H1 (cell line): ENCODE results near the gene CYP2C18. TPM values are rescaled to one million over a fixed set of nuclear protein-coding genes. Genes with fewer than 3 reads are reported as not detected.

Source experiments
- CHD1 ChIP-seq: IDR thresholded peaks from 2 replicates; pipeline ENCODE4 v1.6.1; 2012; ENCODE audit warnings: low read depth, low read length, improper control_type of control experiment
- EGR1 ChIP-seq: IDR thresholded peaks from 2 replicates; pipeline ENCODE4 v1.6.1; 2011; ENCODE audit warnings: low read depth, low read length, borderline replicate concordance
- GTF2F1 ChIP-seq: IDR thresholded peaks from 2 replicates; pipeline ENCODE4 v1.6.1; 2012; ENCODE audit warnings: low read depth, low read length, improper control_type of control experiment, borderline replicate concordance
- HDAC6 ChIP-seq: IDR thresholded peaks from one replicate; pipeline ENCODE4 v1.7.1; 2012; ENCODE audit warnings: low read depth, mild to moderate bottlenecking, inconsistent platforms, low read length, moderate library complexity
- polyA plus RNA-seq, 7 experiments: library from polyadenylated mRNA; depleted of rRNA in 3 of 7; stranded (reverse) in 5 of 7; unstranded in 2 of 7; fragments of >200 nt in 5 of 7; fragments of 200-250 nt in 2 of 7; gene quantifications; 1 replicate in 5 of 7; 2 replicates in 1 of 7; 4 replicates in 1 of 7; pipeline versions ENCODE4 v1.2.1 to v1.2.3, GENCODE V29; 2011 to 2013; ENCODE audit warnings: missing spikeins in 2 of 7, mixed read lengths in 2 of 7
- total RNA-seq: library from RNA; stranded (reverse); fragmentation: NEBNext Ultra II Directional; extraction: Animal tissue kit (Norgen Biotek cat#: 25700); gene quantifications from 2 replicates; pipeline ENCODE4 v1.2.1, GENCODE V29; 2021
- TF ChIP-seq, protein P1 (sequence below): fragments of 300-600 bp; sonication (generic); IDR thresholded peaks from 2 replicates; pipeline ENCODE4 v1.7.1; 2012; ENCODE audit warnings: low read length, moderate library complexity, mild to moderate bottlenecking, inconsistent platforms; ENCODE audit not compliant: insufficient replicate concordance

The CYP2C18 gene
- total and polyA plus RNA-seq, 2 of the 8 experiments (the other 6 are each of a cell fraction or from before 2014, with no cell fraction given) = 0.17 TPM; not detected in 1

DNA sequence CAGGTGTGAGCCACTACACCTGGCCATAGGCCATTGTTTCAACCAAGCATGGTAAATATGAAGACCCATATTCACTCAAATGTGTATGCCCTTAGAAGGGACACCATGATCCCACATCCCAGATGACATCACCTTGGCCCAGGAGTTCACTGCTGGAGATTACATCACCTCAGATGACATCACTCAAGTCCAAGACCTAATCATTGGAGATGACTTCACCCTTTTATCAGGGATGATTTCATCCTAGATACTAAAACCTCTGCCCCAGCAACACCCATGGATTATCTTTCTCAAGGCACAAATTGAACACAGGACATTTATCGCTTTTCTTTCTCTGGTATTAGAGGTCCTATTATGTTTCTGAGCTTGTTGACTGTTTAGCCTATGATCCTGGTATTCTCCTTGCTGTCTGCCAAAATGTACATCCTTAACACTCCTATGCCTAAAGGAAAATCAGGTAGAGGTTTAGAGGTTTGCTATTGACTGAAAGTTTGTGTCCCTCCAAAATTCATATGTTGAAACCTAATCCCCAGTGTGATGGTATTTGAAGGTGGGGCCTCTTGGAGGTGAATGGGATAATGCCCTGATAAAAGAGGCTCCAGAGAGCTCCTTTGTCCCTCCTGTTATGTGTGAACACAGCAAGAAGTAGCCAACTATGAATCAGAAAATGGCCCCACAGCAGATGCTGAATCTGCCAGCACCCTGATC, 9.8 kb upstream of the CYP2C18 start (continued):
- TF ChIP-seq, protein P1, sequence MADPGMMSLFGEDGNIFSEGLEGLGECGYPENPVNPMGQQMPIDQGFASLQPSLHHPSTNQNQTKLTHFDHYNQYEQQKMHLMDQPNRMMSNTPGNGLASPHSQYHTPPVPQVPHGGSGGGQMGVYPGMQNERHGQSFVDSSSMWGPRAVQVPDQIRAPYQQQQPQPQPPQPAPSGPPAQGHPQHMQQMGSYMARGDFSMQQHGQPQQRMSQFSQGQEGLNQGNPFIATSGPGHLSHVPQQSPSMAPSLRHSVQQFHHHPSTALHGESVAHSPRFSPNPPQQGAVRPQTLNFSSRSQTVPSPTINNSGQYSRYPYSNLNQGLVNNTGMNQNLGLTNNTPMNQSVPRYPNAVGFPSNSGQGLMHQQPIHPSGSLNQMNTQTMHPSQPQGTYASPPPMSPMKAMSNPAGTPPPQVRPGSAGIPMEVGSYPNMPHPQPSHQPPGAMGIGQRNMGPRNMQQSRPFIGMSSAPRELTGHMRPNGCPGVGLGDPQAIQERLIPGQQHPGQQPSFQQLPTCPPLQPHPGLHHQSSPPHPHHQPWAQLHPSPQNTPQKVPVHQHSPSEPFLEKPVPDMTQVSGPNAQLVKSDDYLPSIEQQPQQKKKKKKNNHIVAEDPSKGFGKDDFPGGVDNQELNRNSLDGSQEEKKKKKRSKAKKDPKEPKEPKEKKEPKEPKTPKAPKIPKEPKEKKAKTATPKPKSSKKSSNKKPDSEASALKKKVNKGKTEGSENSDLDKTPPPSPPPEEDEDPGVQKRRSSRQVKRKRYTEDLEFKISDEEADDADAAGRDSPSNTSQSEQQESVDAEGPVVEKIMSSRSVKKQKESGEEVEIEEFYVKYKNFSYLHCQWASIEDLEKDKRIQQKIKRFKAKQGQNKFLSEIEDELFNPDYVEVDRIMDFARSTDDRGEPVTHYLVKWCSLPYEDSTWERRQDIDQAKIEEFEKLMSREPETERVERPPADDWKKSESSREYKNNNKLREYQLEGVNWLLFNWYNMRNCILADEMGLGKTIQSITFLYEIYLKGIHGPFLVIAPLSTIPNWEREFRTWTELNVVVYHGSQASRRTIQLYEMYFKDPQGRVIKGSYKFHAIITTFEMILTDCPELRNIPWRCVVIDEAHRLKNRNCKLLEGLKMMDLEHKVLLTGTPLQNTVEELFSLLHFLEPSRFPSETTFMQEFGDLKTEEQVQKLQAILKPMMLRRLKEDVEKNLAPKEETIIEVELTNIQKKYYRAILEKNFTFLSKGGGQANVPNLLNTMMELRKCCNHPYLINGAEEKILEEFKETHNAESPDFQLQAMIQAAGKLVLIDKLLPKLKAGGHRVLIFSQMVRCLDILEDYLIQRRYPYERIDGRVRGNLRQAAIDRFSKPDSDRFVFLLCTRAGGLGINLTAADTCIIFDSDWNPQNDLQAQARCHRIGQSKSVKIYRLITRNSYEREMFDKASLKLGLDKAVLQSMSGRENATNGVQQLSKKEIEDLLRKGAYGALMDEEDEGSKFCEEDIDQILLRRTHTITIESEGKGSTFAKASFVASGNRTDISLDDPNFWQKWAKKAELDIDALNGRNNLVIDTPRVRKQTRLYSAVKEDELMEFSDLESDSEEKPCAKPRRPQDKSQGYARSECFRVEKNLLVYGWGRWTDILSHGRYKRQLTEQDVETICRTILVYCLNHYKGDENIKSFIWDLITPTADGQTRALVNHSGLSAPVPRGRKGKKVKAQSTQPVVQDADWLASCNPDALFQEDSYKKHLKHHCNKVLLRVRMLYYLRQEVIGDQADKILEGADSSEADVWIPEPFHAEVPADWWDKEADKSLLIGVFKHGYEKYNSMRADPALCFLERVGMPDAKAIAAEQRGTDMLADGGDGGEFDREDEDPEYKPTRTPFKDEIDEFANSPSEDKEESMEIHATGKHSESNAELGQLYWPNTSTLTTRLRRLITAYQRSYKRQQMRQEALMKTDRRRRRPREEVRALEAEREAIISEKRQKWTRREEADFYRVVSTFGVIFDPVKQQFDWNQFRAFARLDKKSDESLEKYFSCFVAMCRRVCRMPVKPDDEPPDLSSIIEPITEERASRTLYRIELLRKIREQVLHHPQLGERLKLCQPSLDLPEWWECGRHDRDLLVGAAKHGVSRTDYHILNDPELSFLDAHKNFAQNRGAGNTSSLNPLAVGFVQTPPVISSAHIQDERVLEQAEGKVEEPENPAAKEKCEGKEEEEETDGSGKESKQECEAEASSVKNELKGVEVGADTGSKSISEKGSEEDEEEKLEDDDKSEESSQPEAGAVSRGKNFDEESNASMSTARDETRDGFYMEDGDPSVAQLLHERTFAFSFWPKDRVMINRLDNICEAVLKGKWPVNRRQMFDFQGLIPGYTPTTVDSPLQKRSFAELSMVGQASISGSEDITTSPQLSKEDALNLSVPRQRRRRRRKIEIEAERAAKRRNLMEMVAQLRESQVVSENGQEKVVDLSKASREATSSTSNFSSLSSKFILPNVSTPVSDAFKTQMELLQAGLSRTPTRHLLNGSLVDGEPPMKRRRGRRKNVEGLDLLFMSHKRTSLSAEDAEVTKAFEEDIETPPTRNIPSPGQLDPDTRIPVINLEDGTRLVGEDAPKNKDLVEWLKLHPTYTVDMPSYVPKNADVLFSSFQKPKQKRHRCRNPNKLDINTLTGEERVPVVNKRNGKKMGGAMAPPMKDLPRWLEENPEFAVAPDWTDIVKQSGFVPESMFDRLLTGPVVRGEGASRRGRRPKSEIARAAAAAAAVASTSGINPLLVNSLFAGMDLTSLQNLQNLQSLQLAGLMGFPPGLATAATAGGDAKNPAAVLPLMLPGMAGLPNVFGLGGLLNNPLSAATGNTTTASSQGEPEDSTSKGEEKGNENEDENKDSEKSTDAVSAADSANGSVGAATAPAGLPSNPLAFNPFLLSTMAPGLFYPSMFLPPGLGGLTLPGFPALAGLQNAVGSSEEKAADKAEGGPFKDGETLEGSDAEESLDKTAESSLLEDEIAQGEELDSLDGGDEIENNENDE = no peak
- TF ChIP-seq EGR1 (no peak), CHD1 (no peak), HDAC6 (no peak), GTF2F1 (no peak)
